Retina (tissue), 1 donor: ENCODE data around the gene PFKL.
"Not testable (repeated sequence)": the region's sequence is repeated elsewhere in the genome, so short reads cannot be mapped to it uniquely, and the experiment has no call there.

ENCODE experiments used
- DNase-seq: peaks from one replicate; pipeline ENCODE4 v3.0.0-alpha.2; 2016

PFKL gene

DNA sequence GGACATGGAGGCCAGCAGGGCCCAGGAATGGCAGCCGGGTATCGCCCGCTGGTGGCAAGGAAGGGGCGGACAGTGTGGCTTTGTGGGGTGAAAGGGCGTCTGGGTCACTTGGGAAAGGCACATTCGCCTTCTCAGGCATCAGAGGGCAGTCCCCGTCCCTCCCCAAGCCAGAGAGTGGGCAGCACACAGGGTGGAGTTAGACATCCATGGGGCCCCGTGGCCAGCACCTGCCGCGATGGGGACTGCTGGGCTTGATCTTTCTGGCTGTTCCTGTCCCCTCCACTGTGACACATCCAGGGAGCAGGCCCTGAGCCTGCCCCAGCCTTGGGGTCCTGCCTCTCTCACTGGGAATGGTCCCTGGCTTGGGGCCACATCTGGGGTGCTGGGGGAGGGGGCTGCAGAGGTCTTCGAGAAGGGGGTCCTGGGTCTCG lies 49.6 kb downstream of the PFKL start:
- DNase-seq = no peak

DNA sequence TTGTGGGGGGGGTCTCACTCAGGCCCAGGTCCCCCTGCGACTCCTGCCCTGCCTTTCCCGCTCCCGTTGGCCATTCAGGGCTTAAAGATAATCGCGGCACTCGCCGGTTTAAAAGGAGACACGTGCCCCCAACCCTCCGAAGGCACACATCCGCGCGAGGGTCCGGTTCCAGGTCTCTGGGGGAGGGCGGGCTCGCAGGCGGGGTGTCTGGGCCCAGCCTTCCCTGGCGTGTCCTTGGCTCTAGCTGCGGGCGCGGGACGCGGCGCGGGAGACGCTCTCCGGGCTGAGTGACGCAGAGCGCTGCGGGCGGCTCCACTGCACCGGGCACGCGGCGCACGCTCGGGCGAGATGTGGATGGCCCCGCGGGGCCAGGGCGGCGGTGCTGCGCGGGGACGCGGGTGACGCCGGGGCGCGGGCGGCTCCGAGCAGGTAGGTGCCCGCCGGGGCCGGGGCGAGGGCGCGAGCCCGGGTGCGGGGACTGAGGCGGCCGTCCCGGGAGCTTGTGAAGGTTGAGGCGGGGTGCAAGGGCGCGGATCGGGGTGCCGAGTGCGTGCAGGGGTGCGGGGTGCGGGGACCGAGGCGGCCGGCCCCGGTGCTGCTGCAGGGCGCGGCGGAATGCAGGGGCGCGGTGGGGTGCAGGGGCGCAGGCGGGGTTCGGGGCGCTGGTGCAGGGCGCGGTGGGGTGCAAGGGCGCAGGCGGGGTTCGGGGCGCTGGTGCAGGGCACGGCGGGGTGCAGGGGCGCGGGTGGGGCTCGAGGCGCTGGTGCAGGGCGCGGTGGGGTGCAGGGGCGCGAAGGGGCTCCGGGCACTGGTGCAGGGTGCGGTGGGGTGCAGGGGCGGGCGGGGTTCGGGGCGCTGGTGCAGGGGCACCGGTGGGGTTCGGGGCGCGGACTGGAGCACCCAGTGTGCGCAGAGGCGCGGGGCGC lies 50.3 kb downstream of the PFKL start:
- no peak for DNase-seq

DNA sequence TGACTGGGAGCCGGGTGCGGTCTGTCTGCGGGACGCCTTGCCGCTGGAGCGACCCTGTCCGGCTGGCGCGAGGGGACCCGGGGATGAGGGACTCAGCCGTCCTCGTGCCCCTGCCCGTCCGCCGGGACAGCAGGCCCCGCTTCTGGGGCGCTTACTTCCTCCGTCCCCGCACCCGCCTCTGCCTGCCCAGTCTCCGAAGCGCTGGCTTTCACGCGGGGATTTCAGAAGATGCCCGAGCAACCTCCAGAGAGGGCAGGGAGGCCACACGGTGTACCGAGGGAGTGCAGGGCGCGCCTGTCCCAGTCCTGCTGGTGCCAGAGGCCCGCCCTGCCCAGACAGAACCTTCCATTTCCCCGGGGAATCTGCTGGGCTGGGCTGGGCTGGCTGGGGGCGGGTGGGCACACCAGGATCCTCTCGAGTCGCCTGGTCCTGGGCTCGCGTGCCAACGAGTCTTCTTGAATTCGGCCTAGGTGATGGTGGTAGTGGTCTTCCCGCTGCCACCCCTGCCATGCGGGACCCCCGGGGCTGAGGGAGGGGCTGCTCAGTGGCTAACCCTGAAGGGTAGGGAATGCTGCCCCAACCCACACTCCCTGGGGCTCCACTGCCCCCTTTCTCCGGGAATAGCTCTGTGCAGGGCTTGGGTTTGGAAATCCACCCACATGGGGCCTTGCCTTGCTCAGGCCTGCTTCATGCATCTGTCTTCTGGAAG lies 51.1 kb downstream of the PFKL start:
- no peak for DNase-seq

DNA sequence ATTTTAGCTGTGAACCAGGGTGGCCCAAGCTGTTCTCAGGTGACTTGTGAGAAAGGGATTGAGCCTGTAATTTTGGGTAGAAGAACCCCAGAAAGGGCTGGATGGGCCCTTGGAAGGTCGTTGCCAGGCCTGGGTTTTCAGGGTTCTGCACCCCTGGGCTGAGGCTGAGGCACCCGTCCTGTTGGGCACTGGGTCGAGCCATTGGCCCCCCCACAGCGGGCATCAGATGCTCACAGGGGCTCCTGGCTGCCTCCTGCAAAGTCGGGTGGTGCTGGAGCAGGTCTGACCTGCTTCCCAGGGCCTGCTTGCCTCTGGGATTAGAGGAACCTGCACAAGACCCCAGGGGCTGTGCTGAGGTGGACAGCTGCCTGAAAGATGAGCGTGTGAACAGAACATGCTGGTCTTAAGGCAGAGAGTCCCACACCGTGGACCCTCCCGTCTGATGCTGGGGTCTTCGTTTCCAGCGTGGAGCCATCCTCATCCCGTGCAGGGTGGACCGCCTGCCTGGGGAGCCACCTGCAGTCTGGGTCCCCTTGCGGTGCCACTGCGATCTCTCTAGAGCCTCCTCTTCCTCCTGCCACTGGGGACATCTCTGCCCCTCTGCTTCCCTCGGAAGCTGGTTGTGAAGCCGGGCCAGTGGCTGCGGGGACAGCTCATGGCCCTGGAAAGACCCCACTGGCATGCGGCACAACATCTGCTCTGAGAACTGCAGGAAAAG lies 51.8 kb downstream of the PFKL start:
- DNase-seq = no peak

DNA sequence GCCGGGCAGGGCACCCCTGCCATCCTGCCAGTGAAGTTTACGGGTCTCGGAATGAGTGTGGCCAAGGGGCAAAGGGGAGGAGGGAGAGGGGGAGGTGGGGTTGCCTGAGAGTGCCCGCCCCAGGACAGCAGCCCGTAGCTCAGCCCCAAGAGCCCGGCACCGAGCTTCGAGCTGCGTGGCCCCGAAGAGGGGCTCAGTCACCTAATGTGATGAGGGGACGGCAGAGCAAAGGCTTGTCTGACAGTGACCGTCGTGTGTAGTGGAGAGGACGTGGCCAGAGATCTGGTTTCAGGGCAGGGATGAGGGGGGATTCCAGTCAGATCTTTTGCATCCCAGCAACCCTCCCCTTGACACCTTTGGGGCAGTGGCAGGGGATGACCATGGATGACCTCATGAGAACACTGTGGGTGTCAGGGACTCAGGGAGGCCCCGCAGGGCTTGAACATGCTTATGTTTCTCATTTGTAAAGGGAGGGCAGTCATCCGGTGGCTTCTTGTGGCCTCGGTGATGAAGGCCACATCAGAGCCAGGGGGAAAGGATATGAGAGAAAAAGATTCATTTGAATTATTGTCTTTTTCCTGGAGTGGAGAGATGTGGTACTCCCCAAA lies 52.5 kb downstream of the PFKL start:
- DNase-seq = no peak

DNA sequence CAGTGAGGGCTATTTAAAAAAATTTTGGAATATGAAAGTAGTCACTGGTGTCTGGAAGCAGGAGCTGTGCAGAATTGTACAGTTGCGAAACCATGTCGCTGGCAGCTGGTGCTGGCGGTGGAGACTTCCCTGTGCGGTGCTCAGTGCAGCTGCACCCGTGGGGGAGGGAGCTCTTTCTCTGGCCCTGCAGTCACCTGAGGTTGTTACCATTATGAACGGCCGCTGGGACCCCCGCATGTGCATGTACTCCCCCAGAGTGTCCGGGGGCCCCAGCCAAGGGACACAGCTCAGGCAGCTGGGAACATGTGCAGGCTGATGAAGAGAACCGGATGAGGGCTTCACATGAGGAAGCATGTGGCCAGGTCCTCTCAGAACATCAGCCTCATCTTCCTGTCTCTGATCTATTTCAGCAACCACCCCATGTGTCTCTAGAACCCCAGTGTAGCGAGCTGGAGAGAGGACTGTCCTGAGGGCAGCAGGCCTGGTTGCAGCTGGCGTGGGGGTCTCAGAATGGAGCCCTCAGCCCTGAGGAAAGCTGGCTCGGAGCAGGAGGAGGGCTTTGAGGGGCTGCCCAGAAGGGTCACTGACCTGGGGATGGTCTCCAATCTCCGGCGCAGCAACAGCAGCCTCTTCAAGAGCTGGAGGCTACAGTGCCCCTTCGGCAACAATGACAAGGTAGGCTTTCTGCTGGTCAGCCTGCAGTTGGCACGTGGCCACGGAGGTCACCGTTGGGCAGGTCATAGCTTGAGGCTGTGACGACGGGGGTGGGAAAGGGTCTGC lies 53.5 kb downstream of the PFKL start, which contains the start of gene TRPM2:
TRPM2 (plus strand) TSS at position 431 of the 780 bp plus-strand sequence; CDS start at position 511, 80 bp downstream.
- DNase-seq = no peak

DNA sequence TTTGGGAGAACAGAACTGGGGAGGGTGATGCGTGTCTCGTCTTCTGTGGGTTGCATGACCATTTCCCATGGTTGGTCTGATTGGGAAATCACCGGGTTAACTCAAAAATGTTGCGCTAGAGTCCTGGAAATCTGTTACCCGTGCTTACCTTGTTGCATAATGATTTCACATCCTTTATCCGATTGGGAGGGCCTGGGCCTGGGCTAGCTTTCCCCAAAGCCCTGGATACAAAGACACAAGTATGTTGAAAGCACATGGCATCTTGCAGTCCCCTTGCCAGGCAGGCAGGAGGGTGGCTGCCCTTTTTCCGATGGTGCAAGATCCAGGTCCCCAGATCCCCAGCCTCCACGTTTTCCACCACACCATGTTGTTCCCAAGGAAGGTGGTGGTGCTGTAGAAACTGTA lies 54.1 kb downstream of the PFKL start:
- DNase-seq = no peak

DNA sequence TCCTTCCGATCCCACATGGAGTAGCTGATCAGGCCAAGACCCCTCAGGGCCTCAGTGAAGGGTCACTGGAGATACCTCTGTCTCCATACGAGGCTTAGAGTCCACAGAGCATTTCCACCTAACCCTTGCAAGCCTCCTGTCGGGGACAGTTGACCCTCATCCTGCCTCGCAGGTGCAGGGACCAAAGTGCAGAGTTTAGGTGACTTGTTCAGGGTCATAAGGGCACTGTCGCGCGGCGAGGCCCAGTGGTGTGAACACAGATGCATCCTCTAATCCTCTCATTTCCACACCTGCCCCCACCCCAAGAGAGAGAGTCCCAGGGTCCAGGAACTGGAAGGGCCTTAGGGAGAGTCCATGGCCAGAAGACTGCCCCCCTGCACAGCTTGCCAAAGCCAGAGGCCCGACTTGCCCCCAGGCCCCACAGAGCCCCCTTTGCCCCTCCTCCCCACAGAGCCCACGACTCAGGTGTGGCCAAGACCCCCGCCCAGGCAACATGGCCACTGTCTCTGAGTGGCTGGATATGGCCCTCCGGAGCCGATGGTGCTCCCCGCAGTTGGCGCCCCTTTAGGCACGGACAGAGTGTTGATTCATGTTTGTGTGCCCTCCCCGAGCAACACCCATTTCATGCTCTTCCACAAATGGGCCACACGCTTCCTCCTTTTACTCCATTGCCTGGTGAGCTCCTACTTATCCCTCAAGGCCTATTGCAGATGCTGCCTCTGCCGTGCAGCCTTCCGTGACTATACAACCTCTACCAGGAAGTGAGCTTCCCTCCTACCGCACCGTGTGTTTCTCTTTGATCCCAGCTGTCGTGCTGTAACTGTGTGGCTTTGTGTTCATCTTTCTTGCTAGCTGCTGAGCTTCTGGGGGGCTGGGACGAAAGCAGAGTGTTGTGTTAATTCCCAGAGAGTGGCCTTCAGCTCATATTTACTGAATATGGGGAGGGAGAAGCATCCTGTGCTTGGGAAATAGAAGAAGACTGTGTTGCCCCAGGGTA lies 55.2 kb downstream of the PFKL start:
- DNase-seq = no peak

DNA sequence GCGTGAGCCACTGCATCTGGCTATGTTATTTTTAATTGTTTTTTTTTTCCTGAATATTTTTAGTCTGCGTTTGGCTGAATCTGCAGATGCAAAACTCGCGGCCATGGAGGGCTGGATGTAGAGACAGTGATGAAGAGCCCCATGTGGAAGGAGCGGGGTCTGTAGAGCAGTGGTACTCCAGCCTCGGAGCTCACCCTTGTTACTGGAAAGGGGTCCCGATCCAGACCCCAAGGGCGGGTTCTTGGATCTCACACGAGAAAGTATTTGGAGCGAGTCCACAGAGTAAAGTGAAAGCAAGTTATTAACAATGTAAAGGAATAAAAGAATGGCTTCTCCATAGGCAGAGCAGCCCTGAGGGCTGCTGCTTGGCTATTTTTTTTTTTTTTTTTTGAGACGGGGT lies 56.3 kb downstream of the PFKL start:
- DNase-seq = no peak

DNA sequence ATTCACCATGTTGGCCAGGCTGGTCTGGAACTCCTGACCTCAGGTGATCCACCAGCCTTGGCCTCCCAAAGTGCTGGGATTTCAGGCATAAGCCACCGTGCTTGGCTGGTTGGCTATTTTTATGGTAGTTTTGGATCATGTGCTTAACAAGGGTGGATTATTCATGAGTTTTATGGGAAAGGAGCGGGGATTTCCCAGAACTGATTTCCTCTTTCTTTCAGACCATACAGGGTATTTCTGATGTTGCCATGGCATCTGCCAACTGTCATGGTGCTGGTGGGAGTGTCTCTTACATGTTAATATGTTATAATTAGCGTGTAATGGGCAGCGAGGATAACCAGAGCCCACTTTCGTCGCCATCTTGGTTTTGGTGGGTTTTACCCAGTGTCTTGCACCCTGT lies 56.8 kb downstream of the PFKL start:
- DNase-seq = no peak

DNA sequence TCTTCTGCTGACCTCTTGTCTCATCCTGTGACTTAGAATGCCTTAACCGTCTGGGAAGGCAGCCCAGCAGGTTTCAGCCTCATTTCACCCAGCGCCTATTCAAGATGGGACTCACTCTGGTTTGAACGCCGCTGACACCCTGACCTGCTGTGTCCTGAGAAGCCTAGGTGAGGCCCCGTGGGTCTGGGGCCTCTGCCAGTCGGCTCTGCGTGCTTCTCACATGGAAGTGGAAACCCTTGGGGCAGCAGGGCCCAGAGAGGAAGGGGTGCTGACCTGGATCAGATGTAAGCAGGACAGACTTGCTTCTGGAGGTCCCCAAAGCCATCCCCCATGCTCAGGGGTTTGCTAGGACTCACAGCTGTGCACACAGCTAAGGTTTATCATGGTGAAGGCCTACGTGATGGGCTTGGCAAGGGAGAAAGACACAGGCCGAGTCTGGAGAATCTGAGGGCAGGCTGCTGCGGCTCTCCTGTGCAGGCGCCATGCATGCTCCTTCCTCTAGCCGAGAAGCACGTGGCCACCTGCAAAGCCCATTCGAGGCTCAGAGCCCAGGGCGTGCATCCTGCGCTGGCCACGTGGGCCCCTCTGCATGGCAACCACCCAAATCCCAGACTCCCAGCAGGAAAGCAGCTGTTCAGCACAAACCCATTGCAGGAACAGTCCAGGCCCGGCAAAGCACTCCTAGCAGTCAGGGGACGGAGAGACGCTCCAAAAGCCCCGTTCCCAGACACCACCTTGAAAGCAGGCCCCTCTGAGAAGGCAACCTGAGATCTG lies 57.4 kb downstream of the PFKL start:
- no peak for DNase-seq

DNA sequence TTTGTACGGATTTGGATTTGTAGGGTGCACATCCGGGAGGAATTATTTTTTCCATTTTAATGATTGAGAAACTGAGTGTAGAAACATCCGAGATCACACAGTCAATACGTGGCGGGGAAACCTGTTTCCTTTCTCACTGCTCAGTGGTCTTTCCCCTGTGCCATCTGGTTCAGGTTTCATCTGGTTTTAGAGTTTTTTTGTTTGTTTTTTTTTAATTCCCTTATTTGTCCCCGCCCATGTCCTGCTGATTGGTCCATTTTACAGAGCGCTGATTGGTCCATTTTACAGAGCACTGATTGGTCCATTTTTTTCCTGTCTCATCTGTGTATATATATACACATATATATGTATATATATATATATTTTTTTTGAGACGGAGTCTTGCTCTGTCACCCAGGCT lies 59.5 kb downstream of the PFKL start:
- no peak for DNase-seq

DNA sequence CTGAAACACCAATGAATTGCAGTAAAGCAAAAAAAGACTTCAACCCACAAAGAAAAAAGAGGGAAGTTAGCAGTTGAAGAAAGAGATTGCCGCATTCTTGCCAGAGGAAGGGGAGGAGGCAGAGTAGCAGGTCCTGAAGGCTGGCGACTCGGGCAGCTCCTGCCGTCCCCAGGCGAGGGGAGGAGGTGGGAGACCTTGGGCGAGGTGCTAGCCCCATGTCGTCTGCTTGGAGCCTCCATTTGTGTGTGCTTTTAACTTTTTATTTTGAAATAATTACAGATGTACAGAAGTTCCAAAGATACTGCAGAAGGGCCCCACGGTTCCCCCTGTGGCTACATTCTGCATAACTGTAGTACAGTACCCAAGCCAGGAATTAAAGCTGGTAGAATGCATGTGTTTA lies 60.3 kb downstream of the PFKL start:
- DNase-seq = no peak

DNA sequence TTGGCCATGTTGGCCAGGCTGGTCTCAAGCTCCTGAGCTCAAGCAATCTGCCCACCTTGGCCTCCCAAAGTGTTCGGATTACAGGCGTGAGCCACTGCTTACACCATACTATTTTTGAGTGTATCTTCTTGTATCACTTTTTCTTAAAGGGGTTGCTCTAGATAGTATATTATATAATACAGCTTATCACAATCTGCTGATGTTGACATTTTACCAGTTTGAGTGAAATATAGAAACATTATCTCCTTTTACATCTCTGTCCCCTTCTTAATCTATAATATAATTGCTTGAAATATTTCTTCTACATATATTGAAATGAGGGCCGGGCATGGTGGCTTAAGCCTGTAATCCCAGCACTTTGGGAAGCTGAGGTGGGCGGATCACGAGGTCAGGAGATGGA lies 62.0 kb downstream of the PFKL start:
- not testable (repeated sequence) for DNase-seq

DNA sequence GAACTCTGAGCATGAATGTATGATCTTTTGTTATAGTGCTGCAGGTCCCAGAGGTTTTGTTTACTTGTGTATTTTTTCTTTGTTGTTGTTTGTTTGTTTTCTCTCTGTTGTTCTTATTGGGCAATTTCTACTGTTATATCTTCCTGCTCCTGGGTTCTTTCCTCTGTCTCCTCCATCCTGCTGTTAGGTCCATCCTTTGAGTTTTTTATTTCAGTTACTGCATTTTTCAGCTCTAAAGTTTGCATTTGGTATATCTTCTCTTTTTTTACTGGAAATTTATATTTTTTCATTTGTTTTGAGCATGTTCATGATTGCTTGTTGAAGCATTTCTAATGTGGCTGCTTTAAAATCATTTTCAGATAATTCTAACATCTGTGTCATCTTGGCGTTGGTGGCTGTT lies 63.4 kb downstream of the PFKL start:
- no peak for DNase-seq

DNA sequence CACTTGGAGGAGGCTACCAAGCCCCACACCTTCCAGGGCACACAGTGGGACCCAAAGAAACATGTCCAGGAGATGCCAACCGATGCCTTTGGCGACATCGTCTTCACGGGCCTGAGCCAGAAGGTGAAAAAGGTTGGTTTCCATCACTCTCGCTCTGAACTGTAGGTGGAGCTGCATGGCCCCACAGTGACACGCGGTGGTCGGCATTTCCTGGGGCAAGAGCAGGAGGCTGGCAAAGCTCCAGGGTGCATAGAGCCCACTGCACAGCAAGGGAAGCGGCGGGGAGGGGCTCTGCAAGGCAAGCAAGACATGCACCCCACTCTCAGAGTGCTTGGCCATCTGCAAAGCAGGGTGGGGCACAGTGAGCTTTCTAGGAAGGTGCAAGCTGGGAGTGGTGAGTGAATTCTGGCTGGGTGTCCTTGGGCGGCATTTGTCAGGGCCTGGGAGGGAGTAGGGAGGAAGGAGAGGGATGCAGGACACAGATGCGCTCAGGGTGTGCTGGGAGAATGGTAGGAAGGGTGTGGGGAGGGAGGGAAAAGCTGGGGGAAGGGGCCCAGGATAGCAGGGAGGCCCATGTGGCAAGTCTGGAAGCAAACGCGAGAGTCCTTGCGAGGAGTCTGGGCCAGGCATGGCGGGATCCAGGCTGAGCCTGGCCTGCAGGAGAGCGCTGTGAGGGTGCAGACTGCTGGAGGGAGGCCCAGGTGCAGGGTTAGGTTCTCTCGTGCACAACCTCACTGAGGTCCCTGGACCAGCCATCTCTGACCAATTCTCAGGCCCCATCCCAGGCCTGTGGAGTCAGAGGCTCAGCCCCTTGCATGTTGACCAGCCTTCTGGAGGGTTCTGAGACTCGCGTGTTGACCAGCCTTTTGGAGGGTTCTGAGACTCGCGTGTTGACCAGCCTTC lies 64.5 kb downstream of the PFKL start:
- DNase-seq = no peak

DNA sequence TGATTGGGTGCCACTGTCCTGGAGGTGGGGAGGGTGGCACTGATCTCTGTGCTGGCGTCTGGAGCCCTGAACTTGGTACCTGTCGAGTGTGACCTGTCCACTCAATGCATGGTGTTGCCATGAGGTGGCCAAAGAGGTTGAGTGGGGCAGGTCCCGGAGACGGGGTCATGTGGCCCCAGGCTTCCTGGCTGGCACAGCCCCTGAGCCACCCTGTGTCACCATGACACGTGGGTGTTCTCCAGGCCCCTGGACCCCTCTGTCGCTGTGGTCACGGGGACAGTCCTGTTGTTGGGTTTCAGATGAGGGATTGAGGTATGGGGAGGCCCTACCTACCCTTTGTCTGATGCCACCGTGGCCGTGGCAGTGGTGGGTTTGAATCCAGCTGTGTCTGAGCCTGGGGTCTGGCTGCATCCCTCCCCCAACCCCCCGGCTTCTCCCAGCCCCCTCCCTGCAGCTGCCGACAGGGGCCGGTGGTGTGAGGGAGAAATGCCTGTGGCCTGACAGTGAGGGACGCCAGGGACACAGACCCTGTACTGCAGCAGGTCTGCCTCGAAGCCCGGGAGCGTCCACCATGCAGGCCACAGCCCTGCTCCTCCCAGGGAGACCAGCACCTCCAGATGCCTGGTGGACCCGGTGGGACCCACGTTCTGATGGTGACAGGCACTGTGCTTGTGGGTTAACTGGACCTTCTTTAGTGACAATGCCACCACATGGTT lies 65.6 kb downstream of the PFKL start:
- DNase-seq = no peak

DNA sequence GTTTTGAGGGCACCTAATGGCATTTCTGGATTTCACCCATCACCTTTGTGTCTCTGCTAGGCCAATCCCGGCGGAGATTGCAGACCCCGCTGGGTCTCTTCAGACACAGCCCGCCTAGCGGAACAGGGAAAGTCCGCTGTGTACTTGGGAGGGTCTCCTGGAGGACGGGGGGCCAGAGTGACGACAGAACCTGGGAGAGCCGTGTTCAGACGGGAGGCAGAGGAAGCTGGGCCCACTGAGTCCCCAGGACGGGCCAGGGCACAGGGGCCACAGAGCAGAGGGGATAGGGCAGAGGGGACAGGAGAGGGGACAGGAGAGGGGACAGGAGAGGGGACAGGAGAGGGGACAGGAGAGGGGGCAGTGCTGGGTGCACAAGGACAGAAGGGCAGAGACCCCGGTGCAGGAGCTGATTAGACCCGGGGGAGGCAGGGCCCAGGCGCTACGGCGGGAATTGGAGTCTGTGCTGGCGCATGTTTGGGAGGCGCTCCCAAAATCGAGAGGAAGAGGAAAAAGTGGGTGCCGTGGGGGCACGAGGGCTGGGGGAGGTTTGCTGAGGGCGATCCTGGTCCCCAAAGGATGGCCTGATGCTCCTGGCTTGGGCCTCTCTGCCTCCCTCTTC lies 66.2 kb downstream of the PFKL start:
- no peak for DNase-seq
